H9 (cell line): ENCODE results near the gene MCEMP1. TPM values are rescaled to one million over a fixed set of nuclear protein-coding genes. Genes with fewer than 3 reads are reported as not detected.

ENCODE experiments used
- DNase-seq: peaks from one replicate; pipeline ENCODE4 v3.0.0-alpha.2; 2017
- H2AFZ ChIP-seq: one replicate; pipeline ENCODE4 v1.6.1; 2013; ENCODE audit warnings: mild to moderate bottlenecking, low read length, control low read depth, moderate library complexity
- H2AK5ac ChIP-seq: 2 replicates; pipeline ENCODE4 v1.6.1; 2013; ENCODE audit warnings: low read length, control low read depth, mixed read lengths; ENCODE audit not compliant: insufficient read length
- H2BK120ac ChIP-seq: one replicate; pipeline ENCODE4 v1.6.1; 2013; ENCODE audit warnings: low read depth, mild to moderate bottlenecking, low read length, control low read depth, inconsistent platforms; ENCODE audit not compliant: poor library complexity, severe bottlenecking
- H2BK12ac ChIP-seq: 2 replicates; pipeline ENCODE4 v1.6.1; 2013; ENCODE audit warnings: low read length, control low read depth, mixed read lengths, low read depth; ENCODE audit not compliant: insufficient read length
- H2BK15ac ChIP-seq: 2 replicates; pipeline ENCODE4 v1.6.1; 2013; ENCODE audit warnings: low read depth, low read length, control low read depth
- H2BK20ac ChIP-seq: one replicate; pipeline ENCODE4 v1.6.1; 2013; ENCODE audit warnings: low read depth, mild to moderate bottlenecking, low read length, control low read depth, inconsistent platforms; ENCODE audit not compliant: poor library complexity, severe bottlenecking
- H2BK5ac ChIP-seq: 2 replicates; pipeline ENCODE4 v1.6.1; 2013; ENCODE audit warnings: low read length, control low read depth, mixed read lengths; ENCODE audit not compliant: insufficient read length
- H3K14ac ChIP-seq: 2 replicates; pipeline ENCODE4 v1.6.1; 2013; ENCODE audit warnings: low read length, control low read depth; ENCODE audit not compliant: insufficient read depth
- H3K18ac ChIP-seq: 2 replicates; pipeline ENCODE4 v1.6.1; 2013; ENCODE audit warnings: low read depth, mild to moderate bottlenecking, mixed read lengths, low read length, control low read depth; ENCODE audit not compliant: insufficient read length
- H3K23ac ChIP-seq: 2 replicates; pipeline ENCODE4 v1.6.1; 2013; ENCODE audit warnings: low read length, control low read depth, mixed read lengths, low read depth; ENCODE audit not compliant: insufficient read length
- H3K23me2 ChIP-seq: 2 replicates; pipeline ENCODE4 v1.6.1; 2013; ENCODE audit warnings: low read depth, mild to moderate bottlenecking, mixed read lengths, low read length, control low read depth; ENCODE audit not compliant: insufficient read length, poor library complexity, severe bottlenecking
- H3K27ac ChIP-seq: 2 replicates; pipeline ENCODE4 v1.5.1; 2013; ENCODE audit warnings: low read length, control low read depth, mixed read lengths, low read depth; ENCODE audit not compliant: insufficient read length
- H3K27me3 ChIP-seq: 2 replicates; pipeline ENCODE4 v1.6.1; 2013; ENCODE audit warnings: low read length, control low read depth, inconsistent platforms; ENCODE audit not compliant: insufficient read depth
- H3K4ac ChIP-seq: 2 replicates; pipeline ENCODE4 v1.6.1; 2013; ENCODE audit warnings: low read depth, mild to moderate bottlenecking, control low read depth, inconsistent platforms, low read length, moderate library complexity
- H3K4me1 ChIP-seq: 2 replicates; pipeline ENCODE4 v1.6.1; 2013; ENCODE audit warnings: low read length, control low read depth, inconsistent platforms; ENCODE audit not compliant: insufficient read depth
- H3K4me2 ChIP-seq: 2 replicates; pipeline ENCODE4 v1.6.1; 2013; ENCODE audit warnings: low read length, control low read depth, mixed read lengths; ENCODE audit not compliant: insufficient read length, insufficient read depth
- H3K56ac ChIP-seq: 2 replicates; pipeline ENCODE4 v1.6.1; 2013; ENCODE audit warnings: low read depth, mild to moderate bottlenecking, mixed read lengths, low read length, control low read depth; ENCODE audit not compliant: insufficient read length
- H3K79me1 ChIP-seq: 2 replicates; pipeline ENCODE4 v1.6.1; 2013; ENCODE audit warnings: low read depth, mild to moderate bottlenecking, moderate library complexity, low read length, control low read depth, inconsistent platforms; ENCODE audit not compliant: insufficient read depth, poor library complexity, severe bottlenecking
- H3K79me2 ChIP-seq: 2 replicates; pipeline ENCODE4 v1.6.1; 2013; ENCODE audit warnings: low read length, control low read depth, inconsistent platforms; ENCODE audit not compliant: insufficient read depth
- H3K9ac ChIP-seq: 2 replicates; pipeline ENCODE4 v1.6.1; 2013; ENCODE audit warnings: low read length, control low read depth, mixed read lengths; ENCODE audit not compliant: insufficient read length; ENCODE audit errors: extremely low read depth
- H3K9me3 ChIP-seq: one replicate; pipeline ENCODE4 v1.6.1; 2013; ENCODE audit warnings: low read depth, low read length, inconsistent platforms; ENCODE audit not compliant: control insufficient read depth
- H3T11ph ChIP-seq: one replicate; pipeline ENCODE4 v1.6.1; 2013; ENCODE audit warnings: mild to moderate bottlenecking, low read length, control low read depth, inconsistent platforms
- H4K20me1 ChIP-seq: one replicate; pipeline ENCODE4 v1.6.1; 2013; ENCODE audit not compliant: control insufficient read depth, insufficient read length, insufficient read depth
- H4K5ac ChIP-seq: 2 replicates; pipeline ENCODE4 v1.6.1; 2013; ENCODE audit warnings: low read depth, mild to moderate bottlenecking, mixed read lengths, low read length, control low read depth; ENCODE audit not compliant: insufficient read length
- H4K8ac ChIP-seq: replicated peaks from 2 replicates; pipeline ENCODE4 v1.6.1; 2013; ENCODE audit warnings: low read length, control low read depth, mixed read lengths, low read depth; ENCODE audit not compliant: insufficient read length
- H4K91ac ChIP-seq: 2 replicates; pipeline ENCODE4 v1.6.1; 2013; ENCODE audit warnings: low read depth, mild to moderate bottlenecking, moderate library complexity, mixed read lengths, low read length, control low read depth; ENCODE audit not compliant: insufficient read length
- H3K27ac Mint-ChIP-seq, 3 experiments: 2 replicates in 2 of 3; 3 replicates in 1 of 3; pipeline ENCODE4 v1.8.0; 2020 to 2021; ENCODE audit warnings: mixed read lengths in 3 of 3, mild to moderate bottlenecking in 1 of 3, moderate library complexity in 1 of 3
- H3K27me3 Mint-ChIP-seq: 2 replicates; pipeline ENCODE4 v1.8.0; 2021; ENCODE audit warnings: low read depth, mild to moderate bottlenecking, moderate library complexity, mixed read lengths
- H3K36me3 Mint-ChIP-seq, 3 experiments: 2 replicates in 2 of 3; 3 replicates in 1 of 3; pipeline ENCODE4 v1.8.0; 2020 to 2021; ENCODE audit warnings: low read depth in 3 of 3, mixed read lengths in 3 of 3; ENCODE audit not compliant: insufficient read depth in 1 of 3
- H3K4me1 Mint-ChIP-seq, 2 experiments: 2 replicates each; pipeline ENCODE4 v1.8.0; 2020; ENCODE audit warnings: mixed read lengths in 2 of 2
- H3K4me3 Mint-ChIP-seq, 2 experiments: 2 replicates in 1 of 2; 3 replicates in 1 of 2; pipeline ENCODE4 v1.8.0; 2020 to 2021; ENCODE audit warnings: mild to moderate bottlenecking in 2 of 2, mixed read lengths in 2 of 2, moderate library complexity in 1 of 2
- H3K9me3 Mint-ChIP-seq, 2 experiments: 2 replicates in 1 of 2; 3 replicates in 1 of 2; pipeline ENCODE4 v1.8.0; 2020; ENCODE audit warnings: mild to moderate bottlenecking in 2 of 2, mixed read lengths in 2 of 2, moderate library complexity in 1 of 2
- WGBS: extraction: QIAGEN DNeasy Blood & Tissue Kit; methylation state at CpG from one replicate; pipeline ENCODE4 v1.1.7; 2013; ENCODE audit warnings: missing lambda C conversion rate, low lambda C conversion rate, mixed read lengths; ENCODE audit not compliant: insufficient read length; ENCODE audit errors: extremely low coverage; 5-methylcytosine and 5-hydroxymethylcytosine counted together
- total RNA-seq: library from RNA; stranded (reverse); gene quantifications from 2 replicates; pipeline ENCODE4 v1.2.1, GENCODE V29; 2021
- TF ChIP-seq, protein P1 (sequence below): fragments of 200-600 bp; sonication (generic); conservative IDR thresholded peaks from 3 replicates; pipeline ENCODE4 v1.8.0; 2021; ENCODE audit warnings: antibody characterized with exemption, mild to moderate bottlenecking

Gene MCEMP1
- total RNA-seq, 1 experiment from 2014 or later, result not detected

GRCh38 chr19:7648265-7649014 is 28.4 kb upstream of the MCEMP1 start:
- WGBS, result no CpG with 5 or more reads among the region's 15 CpGs
- Histone ChIP-seq H3K18ac (no peak overlapping the region), H4K20me1 (no peaks in the 10 kb centered on the region), H3K4me1 (no peaks in the 10 kb centered on the region), H3K27ac (no peak overlapping the region), H2BK120ac (no peak overlapping the region), H3K9ac (no peak overlapping the region), H3K14ac (no peak overlapping the region), H3K9me3 (no peaks in the 10 kb centered on the region), H3T11ph (no peak overlapping the region), H4K5ac (no peak overlapping the region), H3K56ac (no peak overlapping the region), H2AFZ (no peak overlapping the region), H2BK12ac (no peak overlapping the region), H3K79me2 (no peaks in the 10 kb centered on the region), H2BK20ac (no peak overlapping the region), H2BK5ac (no peak overlapping the region), H3K23ac (no peak overlapping the region), H3K27me3 (peaks cover 4% of the 10 kb centered on the region; the same call in 1 of the 2 replicates), H3K4ac (no peak overlapping the region), H4K8ac (no peak overlapping the region), H3K4me2 (no peak overlapping the region), H4K91ac (no peak overlapping the region), H2AK5ac (no peak overlapping the region), H3K23me2 (no peaks in the 10 kb centered on the region), H2BK15ac (no peak overlapping the region), H3K79me1 (no peaks in the 10 kb centered on the region)
- TF ChIP-seq, protein P1, sequence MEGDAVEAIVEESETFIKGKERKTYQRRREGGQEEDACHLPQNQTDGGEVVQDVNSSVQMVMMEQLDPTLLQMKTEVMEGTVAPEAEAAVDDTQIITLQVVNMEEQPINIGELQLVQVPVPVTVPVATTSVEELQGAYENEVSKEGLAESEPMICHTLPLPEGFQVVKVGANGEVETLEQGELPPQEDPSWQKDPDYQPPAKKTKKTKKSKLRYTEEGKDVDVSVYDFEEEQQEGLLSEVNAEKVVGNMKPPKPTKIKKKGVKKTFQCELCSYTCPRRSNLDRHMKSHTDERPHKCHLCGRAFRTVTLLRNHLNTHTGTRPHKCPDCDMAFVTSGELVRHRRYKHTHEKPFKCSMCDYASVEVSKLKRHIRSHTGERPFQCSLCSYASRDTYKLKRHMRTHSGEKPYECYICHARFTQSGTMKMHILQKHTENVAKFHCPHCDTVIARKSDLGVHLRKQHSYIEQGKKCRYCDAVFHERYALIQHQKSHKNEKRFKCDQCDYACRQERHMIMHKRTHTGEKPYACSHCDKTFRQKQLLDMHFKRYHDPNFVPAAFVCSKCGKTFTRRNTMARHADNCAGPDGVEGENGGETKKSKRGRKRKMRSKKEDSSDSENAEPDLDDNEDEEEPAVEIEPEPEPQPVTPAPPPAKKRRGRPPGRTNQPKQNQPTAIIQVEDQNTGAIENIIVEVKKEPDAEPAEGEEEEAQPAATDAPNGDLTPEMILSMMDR, result no peak
- Mint-ChIP-seq H3K36me3 (peaks cover 0 to 8% (median 4%) of the 10 kb centered on the region in 3 experiments; a peak in 3 of 7 replicates), H3K9me3 (peaks cover 0 to 3% of the 10 kb centered on the region in 2 experiments; a peak in 3 of 5 replicates), H3K27ac (no peak overlapping the region), H3K27me3 (peaks cover 39% of the 10 kb centered on the region), H3K4me1 (peaks cover 3 to 4% of the 10 kb centered on the region in 2 experiments), H3K4me3 (no peak overlapping the region; a peak in 1 of 5 replicates)
- no peak for DNase-seq
